AG20443 (cell line): ENCODE measurements around the gene PHC2.

Experiments
- DNase-seq: peaks from one replicate; pipeline ENCODE4 v3.0.0; 2012; ENCODE audit warnings: low spot score, mixed read lengths

PHC2 gene

DNA sequence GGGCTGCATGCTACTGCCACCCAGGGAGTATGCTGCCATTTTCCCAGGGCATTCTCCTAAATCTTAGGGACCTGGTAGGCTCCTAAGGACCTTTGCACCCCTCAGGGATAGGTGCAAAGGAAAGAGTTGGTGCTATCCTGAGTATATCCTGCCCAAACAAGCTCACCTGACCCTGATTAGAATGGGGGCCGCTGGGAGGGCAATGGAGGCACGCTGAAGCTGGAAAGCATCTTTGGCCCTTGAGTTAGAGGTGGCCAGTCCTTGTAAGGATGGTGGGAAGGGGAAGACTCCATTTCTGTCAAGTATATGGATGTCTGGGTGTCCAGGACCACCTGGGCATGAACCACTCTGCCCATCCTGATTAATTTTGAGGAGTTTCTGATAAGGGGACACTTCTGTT lies 61.1 kb downstream of the PHC2 start:
- no peak for DNase-seq

GRCh38 chr1:33369081-33369480 lies 61.8 kb downstream of the PHC2 start:
- DNase-seq: no peak

DNA sequence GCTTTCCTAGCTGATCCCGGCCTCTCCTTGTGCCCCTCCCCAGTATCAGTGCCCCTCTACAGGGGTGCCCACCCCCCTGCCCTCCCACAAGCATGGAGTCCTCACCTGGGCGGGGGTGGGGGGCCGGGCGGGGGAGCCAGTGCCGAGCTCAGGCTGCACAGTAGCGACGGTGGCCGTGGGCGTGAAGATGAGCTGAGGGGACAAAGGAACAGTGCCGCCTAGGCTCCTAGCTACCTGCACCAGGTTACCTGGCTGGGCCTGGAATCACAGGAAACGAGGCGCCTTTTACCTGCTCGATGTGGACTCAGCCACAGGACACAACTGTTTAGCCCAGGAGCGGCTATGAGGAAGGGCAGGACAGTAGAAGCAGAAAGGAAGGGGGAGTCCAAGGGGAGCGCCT lies 62.5 kb downstream of the PHC2 start:
- DNase-seq: no peak

GRCh38 chr1:33367485-33368405 lies 63.1 kb downstream of the PHC2 start:
- DNase-seq: peak; percentile 91

DNA sequence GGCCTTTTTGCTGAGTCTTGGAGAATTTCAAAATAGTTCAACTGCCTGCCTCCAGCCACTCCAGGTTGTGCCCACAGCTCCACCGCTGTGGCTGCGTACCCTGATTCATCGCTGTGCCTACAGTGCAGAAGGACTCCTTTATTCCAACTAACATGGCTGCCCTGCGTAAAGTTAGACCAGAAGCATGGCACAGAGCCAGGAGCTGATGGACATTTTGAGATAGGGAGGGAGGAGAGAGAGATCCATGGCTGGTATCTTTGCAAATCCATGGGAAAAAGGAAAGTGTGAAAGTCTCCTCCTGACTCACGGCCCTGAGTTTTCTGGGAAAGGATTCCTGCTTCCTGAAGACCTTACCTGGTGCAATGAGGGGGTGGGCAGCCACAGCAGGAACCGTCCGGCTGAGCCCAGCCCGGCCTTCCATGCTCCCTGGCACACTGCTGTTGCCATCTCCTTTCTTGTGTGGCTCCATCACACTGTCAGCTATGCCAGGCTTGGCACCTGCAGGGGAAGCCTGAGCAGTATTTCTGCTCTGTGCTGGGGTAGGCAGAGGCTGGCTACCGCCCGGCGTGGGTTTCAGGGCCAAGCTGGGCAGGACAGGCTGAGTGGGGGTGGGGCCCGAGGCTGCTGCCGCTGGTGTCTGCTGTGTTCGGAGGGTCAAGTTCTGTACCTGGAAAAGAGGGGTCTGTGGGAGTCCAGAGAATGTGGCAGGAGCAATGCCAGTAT lies 64.0 kb downstream of the PHC2 start:
- no peak for DNase-seq

- DNase-seq: peak; percentile 79
Measured at GRCh38 chr1:33365560-33365997, 65.3 kb downstream of the PHC2 start.

GRCh38 chr1:33364565-33364918 lies 66.4 kb downstream of the PHC2 start:
- no peak for DNase-seq

DNA sequence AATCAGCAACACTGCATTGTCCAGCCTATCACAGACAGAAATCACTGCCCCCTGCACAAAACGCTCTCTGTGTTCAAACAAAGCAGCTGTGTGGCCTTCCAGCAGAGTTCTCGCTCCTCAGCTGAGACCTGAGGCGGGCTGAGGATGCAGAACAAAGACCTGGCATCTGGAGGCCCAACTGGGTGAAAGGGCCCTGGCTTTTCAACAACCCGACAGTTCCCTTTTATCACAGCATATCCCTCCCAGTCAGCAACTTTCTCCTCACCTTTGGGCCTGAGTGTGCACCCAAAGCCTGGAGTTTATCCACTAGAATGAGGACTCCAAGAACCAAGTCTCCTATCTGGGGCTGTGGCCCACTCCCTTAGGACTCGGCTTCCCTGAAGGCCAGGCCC lies 67.4 kb downstream of the PHC2 start:
- no peak for DNase-seq

- DNase-seq: no peak
Measured at GRCh38 chr1:33363021-33363420, 67.9 kb downstream of the PHC2 start.

- no peak for DNase-seq
Measured at GRCh38 chr1:33361532-33362235, 69.2 kb downstream of the PHC2 start.

DNA sequence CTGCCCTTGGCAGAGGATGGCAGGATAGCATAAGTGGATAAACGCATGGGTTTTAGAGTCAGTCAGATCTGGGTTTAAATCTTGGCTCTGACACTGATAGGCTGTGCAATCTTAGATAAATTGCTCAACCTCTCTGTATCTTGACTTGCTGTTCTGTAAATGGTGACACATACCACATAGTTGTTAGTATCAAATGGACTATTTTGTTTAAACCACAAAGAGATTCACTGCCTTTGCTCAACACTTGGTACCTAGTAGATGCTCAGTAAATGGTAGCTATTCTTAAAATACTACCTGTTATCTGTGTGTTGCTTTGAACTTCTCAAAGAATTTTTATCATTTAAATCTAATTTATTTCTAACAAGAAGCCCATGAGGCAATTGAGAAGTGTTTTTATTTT lies 70.5 kb downstream of the PHC2 start:
- DNase-seq: no peak

DNA sequence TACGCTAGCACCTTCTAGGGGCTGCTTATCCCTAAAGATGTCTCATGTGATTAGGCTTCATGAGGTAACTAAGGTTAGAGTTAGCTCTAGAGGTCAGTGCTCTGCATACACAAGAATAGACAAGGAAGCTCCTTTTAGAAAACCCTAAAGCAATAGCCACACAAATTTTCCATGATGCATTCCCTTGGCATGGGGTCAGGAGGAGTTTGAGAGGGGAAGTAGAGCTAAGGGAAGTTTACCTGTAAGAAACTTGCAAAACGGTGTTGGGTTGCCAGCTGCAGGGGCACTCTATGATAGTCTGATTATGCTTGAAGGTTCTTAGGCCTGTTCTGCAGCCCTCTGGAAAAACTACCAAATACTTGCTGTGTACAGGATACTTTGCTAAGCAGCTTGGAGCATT lies 71.0 kb downstream of the PHC2 start:
- no peak for DNase-seq

DNA sequence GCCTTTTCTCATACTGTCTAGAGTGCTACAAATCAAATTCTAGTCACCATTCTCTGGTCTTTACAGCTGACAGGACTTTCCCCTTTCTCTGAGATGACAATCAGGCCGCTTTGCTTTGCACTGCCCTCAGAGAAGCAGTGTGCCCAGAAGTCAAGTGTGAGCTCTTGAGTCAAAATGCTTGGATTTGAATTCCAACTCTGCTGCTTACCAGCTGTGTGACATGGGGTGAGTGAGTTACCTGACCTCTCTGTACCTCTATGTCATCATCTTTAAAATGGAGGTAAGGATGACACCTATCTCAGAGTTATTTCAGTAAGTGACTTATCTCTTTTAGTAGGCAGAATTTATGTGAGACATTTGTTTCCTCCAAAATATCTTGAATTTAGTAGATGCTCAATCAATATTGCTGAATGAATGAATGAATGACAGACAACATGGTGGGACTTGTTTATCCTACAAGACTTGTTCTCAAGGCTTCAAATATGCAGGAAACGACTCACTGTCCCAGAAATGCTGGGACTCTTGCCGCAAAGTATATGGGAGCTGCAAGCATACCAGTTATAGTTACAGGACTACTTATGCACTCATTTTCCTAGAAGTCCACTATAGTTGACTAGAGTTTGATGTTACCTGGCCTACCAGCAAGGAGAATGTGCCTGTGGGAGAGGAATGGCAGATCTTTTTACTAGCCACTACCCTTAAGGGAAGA lies 71.9 kb downstream of the PHC2 start:
- DNase-seq: no peak

DNA sequence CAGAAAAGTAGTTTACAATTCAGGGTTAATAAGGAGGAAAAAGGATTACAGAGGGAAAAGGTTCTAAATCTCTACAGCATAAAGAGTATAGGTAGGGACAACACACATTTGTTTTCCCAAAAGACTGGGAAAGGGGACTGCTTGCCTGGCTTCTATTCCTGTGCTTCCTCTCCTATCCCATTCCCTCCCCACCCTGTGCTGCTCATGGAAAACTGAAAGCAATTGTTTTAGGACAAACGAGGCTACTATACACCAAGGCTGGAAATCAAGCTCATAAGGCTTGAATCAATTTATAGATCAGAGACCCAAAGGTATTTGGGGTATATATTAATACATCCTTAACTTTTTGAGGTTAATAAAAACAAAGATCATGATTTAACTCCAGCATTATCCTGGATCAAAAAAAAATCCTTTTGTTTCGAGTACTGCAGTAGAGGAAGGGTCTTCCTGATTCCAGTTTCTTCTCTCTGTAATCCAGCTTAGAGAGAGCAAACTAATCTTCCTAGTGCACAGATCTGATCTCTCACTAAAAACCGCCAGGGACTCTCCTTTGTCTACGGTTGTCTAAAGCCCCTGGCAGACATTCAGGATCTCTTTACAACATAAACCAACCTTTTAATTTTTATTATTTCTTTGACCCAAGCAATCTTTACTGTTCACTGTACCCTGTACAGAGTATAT lies 72.6 kb downstream of the PHC2 start:
- DNase-seq: no peak

- DNase-seq: no peak
Measured at GRCh38 chr1:33357099-33357498, 73.8 kb downstream of the PHC2 start.

DNA sequence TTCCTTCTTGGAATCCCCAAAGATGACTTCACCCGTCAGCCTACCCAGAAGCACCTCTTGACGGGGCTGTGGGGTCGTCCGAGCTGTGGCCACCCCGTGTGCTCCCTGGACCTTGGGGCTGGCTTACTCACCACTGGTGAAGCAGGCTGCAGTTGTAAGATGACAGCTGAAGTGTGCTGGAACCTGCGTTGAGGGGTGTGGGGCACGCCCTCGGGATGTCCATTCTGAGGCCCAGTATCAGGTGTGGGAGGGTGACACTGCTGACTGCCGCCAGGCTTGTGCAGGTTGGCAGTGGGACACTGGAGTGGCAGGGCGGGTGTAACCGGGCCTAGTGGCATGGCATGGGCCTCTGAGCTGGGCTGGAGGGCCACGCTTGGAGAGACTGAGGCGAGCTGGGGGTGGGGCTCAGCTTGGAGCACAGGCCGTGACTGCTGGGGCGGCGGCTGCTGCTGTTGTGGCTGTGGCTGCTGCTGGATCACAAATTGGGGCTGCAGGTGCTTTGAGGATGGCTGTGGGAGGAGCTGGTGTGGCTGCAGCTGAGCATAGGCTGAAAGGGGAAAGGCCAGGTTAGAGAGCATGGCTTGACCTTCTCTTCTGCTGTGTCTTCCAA lies 76.1 kb downstream of the PHC2 start:
- DNase-seq: no peak

DNA sequence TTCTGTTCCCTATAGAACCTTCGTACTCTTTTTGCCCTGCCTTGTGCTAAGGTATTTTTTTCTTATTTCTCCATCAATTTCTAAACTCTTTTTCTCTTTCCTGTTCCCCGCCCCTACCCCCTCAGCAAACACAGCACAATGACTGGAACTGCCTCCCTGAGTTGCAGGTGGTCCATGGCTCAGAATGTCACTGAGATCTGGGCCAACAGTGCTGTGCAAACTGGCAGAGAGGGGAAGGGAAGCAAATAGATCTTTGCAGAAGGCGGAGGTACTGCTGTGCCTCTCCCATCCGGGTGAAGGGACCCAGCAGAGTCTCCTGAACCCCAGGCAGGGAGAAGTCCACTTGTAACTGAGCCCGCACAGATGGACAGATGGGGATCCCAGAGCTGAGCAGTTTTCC lies 77.4 kb downstream of the PHC2 start:
- DNase-seq: no peak

GRCh38 chr1:33351281-33351660 lies 79.6 kb downstream of the PHC2 start:
- DNase-seq: no peak

- DNase-seq: no peak
Measured at GRCh38 chr1:33350611-33351280, 80.1 kb downstream of the PHC2 start.

DNA sequence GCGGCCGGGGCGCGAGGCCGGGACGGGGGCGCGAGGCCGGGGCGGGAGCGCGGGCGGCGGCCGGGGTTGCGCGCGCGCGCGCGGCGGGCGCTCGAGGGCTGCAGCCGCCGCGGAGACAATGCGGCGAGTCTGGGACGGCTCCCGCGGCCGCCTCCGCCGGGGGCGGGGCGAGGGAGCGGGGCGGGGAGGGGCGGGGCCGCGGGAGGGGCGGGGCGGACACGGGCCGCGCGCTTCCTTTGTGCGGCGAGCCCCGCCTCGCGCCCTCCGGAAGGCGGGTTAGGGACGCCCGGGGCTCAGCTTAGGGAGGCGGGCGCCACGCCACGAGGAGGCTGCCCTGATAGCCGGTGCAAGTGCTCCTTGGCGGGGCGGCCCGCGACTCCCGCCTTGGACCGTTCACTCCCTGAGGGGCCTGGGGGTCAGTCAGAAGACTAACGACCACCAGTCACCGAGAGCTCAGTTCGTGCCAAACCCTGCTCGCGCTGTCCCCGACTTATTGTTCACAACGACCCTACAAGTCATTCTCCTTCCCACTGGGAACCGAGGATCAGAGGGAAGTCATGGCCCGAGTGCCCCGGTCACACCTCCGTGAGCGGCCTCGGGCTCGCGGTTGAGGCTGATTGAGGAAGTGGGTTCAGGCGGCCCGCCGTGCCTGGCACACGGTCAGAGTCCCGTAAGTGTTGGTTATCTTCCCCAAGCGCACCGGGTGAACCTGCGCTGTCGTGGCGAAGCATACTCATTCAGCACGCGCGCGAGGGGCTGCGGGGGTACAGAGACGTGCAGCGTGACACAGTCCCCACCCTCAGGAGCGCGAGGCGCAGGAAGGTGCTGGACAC lies 80.9 kb downstream of the PHC2 start:
- peak; percentile 97 for DNase-seq
